HG03097 (cell line): ENCODE measurements around the gene KCNA10.

Experiments
- ATAC-seq: cut with Tn5 transposase; IDR thresholded peaks from one replicate; pipeline ENCODE4 v1.9.1; 2021; ENCODE audit not compliant: unreplicated experiment, low FRiP score

KCNA10 gene

DNA sequence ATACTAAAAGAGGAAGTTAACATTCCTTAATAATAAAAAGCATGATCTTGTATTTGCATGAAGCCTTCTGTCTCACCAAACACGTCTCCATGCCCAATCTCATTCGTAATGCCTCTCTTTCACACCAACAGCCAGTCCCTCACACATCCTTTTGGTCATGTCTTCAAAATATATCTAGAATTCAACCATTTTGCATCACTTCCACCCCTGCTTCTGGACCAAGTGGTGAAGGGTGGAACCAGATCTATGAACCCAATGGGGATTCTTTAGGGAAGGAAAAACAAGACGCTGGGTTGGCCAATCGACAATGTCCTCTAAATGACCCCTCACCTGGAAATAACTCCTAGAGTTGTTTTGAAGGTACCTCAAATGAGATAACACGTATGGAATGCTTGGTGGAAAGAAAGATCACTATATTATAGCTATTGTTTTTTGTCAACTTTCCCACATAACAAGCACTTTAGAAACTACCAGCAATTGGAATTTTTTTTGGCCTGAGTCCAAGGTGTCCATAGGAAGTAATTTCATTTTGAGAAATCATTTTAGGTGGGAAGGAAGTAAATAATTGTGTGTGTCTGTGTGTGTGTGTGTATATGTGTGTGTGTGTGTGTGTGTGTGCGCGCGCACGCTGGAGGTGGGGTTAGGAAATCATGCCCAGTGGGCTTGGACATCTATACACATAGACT, at the start of gene KCNA10:
Gene KCNA10 (minus strand): TSS at position 51 of the 686 bp plus-strand sequence. CDS start 388 bp downstream, outside the sequence.
- no peak for ATAC-seq

DNA sequence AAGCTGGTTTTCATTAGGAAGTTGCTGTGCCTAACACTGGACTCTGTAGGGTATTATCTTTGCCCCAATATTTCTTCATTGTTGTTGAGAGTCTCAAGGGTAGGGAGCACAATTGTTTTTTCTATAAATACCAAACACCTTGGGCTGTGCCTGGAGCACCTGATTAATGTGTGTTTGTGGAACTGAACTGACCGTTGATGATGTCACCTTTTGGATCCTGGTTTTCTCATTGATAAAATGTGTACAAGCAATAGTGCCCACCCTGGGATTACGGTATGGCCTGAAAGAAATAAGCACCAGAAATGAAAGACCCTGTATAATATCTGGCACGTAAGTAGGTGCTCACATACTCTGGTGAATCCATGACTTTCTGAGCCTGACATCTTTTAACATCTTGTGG, 47.9 kb upstream of the KCNA10 start:
- ATAC-seq = no peak

DNA sequence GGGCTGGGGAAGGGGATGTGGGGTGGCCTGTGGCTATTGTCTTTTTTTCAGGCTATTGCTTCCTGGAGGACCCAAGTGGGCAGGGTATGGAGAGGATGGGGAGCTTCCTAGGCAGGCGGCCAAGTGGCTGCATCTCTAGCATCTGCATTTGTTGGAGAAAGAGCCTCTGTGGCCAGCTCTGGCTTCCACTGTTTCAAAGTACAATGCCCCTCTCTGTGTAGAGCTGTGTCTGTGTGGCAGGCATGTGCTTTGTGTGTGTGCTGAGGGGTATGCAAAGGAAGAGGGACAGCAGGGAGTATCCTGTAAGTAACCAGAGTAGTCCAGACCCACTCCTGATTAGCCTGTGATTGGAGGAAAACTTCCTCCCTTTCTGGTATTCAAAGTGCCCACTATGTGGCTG, 46.6 kb upstream of the KCNA10 start:
- no peak for ATAC-seq

DNA sequence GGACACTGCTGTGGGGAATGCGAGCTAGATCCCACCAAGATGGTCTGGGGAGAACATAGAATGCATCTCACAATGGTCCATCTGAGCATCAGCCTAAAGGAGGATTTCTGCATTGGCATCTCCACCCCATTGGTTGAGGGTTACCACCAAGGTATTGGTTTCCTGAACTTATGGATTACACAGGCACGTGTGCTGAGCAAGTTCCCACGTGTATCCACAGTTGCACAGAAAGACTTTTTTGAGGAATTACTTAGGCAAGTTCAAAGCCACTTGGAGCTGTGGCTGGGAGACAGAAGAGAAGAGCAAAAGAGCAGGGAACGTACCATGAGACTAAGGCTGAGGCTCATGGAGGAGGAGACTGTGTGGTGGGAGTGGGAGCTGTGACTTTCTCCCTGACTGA, 44.1 kb upstream of the KCNA10 start:
- no peak for ATAC-seq

DNA sequence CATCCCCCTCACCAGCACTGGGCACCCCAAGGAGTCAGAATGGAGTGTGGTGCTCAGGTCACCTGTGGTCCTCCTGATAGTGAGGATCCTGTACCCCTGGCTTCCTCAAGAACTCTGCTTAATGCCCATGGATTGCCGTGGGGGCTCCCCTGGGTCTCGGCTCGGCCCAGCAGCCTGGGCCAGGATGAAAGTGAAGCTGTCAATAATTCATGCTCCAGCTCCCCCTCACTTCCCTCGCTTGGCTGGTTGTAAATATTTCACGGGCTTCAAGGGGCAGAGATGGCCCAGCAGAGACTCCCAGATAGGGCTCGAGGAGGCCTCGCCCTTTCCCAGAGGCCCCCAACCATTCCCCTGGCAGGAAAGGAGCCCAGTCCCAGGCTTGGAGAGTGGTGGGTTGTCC, 42.6 kb upstream of the KCNA10 start:
- ATAC-seq = no peak

DNA sequence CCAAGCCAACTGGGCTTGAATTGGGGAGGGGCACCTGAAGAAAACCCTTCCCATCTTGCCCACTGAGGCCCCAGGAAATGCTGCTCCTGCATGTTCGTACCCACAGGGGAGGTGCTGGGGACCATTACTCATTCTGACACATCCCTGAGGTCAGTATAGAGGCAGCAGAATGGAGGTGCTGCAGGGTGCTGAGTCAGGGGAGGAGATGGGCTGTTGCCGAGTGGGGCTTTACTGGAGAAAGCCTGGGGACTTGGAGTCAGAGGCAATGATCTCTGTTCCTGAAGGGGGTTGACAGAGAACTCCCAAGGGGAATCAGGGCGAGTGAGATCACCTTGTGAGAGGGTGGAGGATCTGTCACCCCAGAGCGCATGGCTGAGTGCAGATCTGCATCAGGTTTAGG, 40.2 kb upstream of the KCNA10 start:
- ATAC-seq = no peak

DNA sequence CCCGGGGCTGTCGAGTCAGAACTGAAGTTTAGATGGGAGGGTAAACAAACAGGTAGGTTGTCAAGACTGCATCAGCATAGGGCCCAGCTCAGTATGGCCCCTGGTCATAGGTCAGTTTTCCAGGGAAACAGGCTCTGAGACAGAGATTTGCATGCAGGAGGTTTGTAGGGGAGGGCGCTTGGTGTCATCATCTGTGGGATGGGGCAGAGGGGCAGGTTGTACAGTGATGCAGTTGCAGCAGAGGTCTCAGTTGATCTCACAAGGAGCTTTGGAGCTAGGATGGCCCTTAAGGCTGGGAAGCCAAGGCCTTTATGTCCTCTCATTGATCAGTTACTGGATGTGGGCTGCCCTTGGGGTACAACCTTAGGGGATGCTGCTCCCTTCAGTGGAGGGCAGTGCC, 38.5 kb upstream of the KCNA10 start:
- ATAC-seq = no peak

DNA sequence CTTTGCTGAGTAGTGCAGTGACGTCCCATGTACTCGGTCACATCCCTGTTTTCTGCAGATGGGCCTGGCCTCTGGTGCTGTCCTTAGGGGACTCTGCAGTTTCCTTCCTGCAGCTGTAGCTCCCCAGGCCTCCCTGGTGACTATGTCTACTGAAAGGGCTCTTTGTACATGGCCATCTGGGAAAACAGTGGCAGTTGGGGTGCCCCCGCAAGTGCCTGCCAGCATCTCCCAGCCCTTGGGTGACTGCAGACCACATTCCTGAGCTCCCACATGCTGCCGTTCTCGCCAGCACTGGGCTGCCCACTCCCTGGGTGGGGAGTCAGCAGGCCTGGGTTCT, 37.5 kb upstream of the KCNA10 start:
- ATAC-seq = no peak

DNA sequence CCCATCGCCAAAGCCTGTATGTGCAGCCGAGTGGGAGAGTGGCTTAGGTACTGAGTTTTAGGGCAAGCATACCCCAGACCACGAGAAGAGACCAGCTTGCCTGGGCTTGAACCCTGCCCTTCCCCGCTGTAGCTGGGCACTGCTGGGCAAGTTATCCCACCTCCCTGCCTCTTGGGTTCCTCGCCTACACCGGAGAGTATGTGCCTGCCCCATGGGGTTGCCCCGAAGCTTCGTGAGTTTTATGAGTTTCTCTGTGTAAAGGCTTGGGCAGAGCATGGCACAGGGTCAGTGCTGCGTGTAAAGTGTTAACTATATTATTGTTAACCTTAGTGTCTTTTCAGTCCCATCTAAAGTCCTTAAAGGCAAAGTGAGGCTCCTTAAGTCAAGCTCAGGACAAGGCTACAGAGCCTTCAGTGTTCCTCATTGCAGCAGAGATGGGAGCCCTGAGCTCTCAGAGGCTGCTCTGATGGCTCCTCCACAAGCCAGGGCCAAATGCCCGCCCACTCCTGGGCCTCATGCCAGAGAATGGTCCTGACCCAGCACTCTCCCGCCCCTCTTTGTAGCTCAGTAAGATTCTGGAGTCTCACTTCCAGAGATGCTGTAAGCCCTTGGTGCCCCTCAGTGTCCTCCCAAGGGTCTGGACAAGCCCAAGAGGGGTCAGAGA, 37.0 kb upstream of the KCNA10 start:
- no peak for ATAC-seq

DNA sequence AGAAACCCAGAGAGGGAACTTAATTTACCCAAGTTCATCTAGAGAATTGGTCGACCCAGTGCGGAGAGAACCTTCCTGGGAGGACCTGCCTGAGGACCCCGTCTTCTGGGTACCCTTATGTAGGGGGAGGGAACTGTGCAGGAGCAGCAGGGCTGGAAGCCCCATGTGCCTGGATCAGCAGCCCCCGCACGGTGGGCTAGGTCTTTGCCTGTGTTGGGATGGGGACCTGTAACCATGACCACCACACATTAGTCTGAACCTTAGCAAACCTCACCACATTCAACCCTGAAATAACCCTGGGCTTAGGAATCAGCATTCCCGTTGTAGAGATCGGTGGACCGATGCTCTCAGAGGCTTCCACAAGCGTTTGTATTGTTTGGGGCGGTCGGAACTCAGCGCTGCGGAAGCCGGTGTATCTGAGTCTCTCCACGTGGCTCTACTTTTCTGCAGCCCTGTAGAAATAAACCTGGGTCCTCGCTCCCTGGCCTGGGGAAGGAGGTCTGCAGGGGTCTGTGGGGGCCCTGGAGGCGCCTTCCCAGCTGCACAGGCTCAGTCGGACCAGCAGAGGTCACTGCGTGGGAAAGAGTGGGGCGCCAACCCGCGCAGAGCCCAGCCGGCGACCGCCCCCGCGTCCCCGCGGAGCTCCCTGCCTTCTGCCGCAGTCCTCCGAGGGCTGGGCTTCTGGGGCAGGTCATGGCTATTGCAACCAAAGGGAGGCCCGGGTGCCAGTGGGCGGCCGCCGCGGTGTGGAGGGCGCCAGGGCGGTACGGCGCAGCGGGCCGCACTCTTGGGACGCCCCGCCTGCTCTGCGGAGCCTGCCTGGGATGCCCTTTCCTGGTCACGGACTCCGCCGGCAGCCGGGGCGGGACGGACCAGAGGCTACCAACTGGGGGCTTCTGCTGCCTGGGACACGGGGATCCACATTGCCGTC, 36.2 kb upstream of the KCNA10 start:
- peak; percentile 59 for ATAC-seq

DNA sequence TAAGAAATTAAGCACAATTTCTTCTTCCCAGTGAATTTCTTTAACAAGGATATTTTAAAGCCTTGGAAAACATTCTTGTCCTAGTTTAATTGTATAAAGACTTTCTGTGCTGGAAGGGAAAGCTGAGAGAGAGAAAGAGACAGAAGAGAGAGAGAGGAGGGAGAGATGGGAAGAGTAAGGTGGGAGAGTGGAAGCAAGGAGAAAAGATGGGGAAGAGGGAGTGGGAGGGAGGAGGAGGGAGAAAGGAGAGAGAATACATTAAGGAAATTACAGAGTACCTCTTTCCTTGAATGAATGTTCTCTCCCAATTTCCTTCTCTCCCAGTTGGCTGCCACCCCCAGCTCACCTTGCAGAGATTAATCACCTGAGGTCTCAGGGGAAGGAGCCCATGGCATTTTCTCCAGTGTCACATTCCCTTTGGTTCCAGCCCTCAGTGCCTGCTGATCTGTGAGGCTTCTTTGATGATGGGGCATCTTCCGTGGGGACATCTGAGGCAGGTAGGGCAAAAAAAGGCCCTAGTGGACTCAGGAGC, 32.4 kb upstream of the KCNA10 start:
- ATAC-seq = no peak

DNA sequence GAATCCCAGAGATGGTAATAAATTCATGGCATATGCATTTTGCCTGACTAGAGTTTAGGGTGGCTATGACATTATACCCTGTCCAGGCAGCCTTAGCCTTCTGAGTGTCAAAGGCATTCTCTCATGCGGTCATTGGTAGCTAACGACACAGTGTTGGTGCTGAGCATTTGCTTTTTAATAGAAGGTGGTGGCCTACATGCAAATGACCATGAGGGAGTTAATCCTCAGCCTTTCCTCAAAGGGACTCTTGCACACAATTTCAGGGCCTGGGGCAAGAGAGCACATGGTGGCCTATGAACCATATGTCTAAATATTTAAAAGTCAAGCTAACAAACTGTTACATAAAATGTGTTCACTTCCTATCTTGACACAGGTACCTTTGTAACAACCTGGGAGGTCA, 30.9 kb upstream of the KCNA10 start:
- ATAC-seq = no peak

DNA sequence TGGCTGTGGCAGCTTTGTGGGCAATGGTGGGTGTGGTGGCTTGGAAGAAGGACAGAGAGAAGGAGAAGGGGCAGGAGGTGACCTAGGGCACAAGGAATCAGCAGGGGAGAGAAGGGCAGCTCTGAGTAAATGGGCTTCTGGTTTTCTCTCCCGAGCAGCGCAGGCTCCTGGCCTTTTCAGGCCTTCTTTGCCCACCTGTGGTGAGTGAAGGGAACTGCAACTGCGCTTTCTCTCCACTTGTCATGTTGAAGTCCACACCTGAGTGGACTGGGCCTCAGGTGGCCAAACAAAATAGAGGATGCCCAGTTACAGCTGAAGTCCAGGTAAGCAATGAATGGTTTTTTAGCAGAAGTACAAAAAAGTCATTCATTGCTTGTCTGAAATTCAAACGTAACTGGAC, 29.4 kb upstream of the KCNA10 start:
- ATAC-seq = no peak

DNA sequence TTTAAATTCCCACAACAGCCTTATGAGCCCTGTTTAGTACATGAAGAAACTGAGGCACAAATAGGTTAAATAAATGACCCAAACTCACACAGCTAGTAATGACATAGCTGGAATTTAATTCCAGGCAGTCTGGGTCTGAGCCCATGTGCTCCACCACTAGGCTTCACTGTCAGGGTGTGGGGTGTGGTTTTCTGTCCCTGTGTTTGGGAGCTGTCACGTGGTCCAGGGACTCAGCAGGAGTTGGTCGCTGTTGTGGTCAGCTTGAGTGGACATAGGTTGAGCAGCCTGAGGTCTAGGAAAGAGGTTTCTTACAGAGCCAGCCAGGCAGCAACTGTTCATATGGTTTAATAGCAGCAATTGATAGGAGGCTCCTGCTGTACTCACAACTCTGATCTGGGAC, 28.0 kb upstream of the KCNA10 start:
- ATAC-seq = no peak

DNA sequence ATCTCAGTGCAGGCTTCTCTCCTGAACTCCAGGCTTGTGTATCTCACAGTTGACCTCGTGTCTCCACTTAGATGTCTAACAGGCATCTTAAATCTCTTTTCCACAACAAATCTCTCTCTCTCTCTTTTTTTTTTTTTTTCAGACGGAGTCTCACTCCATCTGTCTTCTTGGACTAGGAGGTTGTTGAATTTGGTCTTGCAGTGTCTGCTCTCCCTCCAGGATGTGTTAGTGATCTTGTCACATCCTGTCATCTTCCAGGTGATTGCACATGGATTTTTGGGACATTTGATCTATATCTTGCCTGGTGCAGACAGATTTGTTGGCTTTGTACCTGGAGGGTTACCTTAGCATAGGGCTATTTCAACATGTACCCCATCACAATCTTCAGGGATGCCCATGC, 26.5 kb upstream of the KCNA10 start:
- no peak for ATAC-seq

DNA sequence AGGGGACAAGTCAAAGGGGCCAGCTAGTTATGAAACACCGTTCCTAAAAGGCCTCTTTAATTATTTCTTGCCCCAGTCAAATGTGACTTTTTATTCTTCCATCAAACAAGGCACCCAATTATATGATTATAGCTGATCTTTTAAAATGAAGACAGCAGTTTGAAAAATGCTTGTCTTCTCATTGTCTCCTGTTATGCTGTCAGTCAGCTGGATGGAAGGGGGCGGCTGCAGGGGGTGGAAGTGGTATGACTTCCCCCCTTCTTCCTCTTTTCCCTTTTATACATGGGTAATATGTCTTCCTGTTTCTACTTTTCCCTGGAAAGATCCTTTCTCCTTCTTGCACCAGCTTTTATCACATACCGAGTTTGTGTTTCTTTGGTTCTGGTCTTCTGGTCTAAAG, 25.8 kb upstream of the KCNA10 start:
- no peak for ATAC-seq

DNA sequence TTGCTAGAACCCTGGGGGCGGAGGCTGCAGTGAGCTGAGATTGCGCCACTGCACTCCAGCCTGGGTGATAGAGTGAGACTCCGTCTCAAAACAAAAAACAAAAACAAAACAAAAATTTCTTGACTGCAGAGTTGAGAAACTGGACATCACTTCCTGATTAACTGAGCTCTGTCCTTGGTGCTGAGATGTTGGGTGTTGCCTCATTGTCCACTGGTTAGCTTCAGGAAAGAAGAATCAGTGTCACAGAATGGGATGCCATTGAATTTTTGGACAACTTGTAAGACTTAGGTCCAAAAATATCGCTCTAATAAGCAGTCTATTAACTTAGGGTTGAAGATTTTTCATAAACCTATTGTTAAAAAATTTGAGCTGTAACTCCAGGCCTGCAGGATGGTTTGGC, 23.8 kb upstream of the KCNA10 start:
- no peak for ATAC-seq

DNA sequence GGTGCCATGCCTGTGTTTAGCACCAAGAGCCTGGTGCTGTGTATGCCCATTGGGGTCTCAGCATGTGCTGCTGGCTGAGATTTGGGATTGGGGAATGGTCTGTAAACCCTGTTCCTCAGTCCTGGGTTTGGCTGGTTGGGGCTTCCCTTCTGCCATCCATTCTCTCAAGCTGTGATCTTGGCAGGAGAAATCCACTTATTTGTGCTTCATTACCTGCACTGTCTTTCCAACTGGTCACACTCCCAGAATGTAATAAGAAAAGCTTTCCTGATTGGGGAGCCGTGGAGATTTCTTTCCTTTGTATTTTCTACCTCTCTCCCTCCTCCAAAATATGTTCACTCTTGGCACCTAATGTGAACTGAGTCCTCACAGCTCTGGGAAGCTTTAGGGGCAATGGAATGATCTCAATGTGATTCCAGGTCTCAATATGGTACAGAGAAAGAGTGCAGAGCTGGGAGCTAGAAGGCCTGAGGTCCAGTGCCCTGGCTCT, 23.0 kb upstream of the KCNA10 start:
- ATAC-seq = no peak

DNA sequence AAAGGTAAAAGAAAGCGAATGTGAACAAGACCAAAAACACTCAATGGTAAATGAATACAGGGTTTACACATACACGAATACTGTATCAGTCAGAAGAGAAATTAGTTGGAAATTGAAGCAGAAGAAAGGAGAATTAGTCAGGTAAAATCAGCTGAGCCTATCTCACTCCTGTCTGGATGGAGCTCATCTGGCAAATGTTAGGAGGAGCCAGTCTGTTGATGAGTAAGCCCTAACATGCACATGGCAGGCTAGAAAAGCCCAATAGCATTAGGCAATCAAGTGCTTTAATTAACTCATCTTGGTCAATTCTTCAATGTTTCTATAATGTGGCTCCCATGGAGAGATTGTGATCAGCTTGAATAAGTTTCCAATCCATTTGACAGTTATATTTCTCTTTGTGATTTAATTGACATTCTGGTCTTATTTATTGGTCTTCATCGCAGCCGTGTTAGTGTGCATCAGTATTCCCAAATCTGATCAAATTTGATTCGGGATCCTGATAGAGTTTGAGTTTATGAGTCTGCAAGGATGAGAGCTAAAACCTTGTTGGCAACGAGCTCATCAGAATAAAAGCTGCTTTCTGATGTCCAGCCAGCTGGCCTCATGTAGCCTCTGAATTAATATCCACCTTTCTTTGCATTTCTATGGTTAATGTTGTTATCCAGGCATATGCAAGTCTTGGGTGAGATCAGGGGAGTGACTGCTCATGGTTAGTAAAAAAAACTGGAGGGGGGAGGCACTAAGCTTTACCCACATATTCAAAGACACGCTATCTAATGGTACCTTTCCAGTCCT, 22.1 kb upstream of the KCNA10 start:
- ATAC-seq = no peak

DNA sequence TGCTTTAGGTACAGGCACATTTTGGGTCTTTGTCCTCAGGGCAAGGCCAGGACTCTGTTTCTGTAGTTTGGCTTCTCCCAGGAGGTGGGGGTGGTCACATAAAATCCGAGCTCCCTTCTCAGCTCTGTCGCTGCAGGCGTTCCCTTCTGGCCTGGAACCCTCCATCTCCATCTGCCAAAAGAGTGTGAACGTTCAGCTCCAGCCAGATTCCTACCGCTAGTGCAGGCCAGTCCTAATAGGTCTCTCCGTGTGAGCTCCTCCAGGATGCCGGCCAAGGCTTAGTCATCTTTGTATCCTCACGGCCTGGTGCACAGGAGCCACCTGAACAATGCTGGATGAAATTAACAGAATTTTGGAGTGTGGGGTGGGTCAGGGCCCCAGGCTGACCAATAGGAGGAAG, 19.9 kb upstream of the KCNA10 start:
- ATAC-seq = no peak
